Thyroid gland (tissue), 4 donors: ENCODE data around the gene PGM3. TPM values are rescaled to one million over a fixed set of nuclear protein-coding genes. Genes with fewer than 3 reads are reported as not detected.
"Not testable (repeated sequence)": the region's sequence is repeated elsewhere in the genome, so short reads cannot be mapped to it uniquely, and the experiment has no call there.

Experiments
- DNase-seq, 2 donors: peaks; one replicate each; pipeline ENCODE4 v3.0.0-alpha.2; 2019
- H3K27ac ChIP-seq, 3 donors: fragments of 200-600 bp; sonication (generic); 1 replicate in 2 of 3; 2 replicates in 1 of 3; pipeline ENCODE4 v1.5.1; 2016 to 2019; ENCODE audit warnings: mild to moderate bottlenecking in 1 of 3, moderate library complexity in 1 of 3
- H3K27me3 ChIP-seq: fragments of 200-600 bp; sonication (generic); one replicate; pipeline ENCODE4 v1.5.1; 2019
- H3K36me3 ChIP-seq, 2 donors: fragments of 200-600 bp; sonication (generic); one replicate each; pipeline ENCODE4 v1.5.1; 2016 to 2019
- H3K4me1 ChIP-seq, 2 donors: fragments of 200-600 bp; sonication (generic); one replicate each; pipeline ENCODE4 v1.5.1; 2017 to 2019
- H3K4me3 ChIP-seq, 3 donors: fragments of 200-600 bp; sonication (generic); replicated peaks in 1 of 3; 1 replicate in 2 of 3; 2 replicates in 1 of 3; pipeline ENCODE4 v1.5.1; 2016; ENCODE audit warnings: mild to moderate bottlenecking in 1 of 3
- H3K9me3 ChIP-seq: fragments of 200-600 bp; sonication (generic); one replicate; pipeline ENCODE4 v1.5.1; 2017
- POLR2A ChIP-seq, 2 donors: fragments of 450-650 bp; IDR thresholded peaks; one replicate each; pipeline ENCODE4 v1.6.1; 2017; ENCODE audit warnings: antibody characterized with exemption in 2 of 2, mild to moderate bottlenecking in 2 of 2, moderate library complexity in 1 of 2
- WGBS, 2 donors: methylation state at CpG; one replicate each; pipeline ENCODE4 v1.1.5; 2017; 5-methylcytosine and 5-hydroxymethylcytosine counted together
- intact Hi-C: fragments of 100-400 bp; cut with DNase I; formaldehyde crosslinking; loops from one replicate; pipeline ENCODE4 v1.15.1; 2023
- total RNA-seq, 4 donors: library from RNA; depleted of rRNA; stranded (reverse); fragments of >200 nt; gene quantifications; one replicate each; pipeline ENCODE4 v1.2.3, GENCODE V29; 2016
- TF ChIP-seq, protein P1 (sequence below), 6 experiments: fragments of 200-600 bp in 3 of 6; fragments of 450-650 bp in 3 of 6; sonication (generic) in 3 of 6; IDR thresholded peaks; one replicate each; pipeline ENCODE4 v1.5.1; 2016 to 2019; ENCODE audit warnings: antibody characterized with exemption in 6 of 6, mild to moderate bottlenecking in 2 of 6, inconsistent platforms in 1 of 6, moderate library complexity in 1 of 6

PGM3 gene
- total RNA-seq, 4 donors from 2014 or later, result 25.8 to 61.1 (median 32.1) TPM

DNA sequence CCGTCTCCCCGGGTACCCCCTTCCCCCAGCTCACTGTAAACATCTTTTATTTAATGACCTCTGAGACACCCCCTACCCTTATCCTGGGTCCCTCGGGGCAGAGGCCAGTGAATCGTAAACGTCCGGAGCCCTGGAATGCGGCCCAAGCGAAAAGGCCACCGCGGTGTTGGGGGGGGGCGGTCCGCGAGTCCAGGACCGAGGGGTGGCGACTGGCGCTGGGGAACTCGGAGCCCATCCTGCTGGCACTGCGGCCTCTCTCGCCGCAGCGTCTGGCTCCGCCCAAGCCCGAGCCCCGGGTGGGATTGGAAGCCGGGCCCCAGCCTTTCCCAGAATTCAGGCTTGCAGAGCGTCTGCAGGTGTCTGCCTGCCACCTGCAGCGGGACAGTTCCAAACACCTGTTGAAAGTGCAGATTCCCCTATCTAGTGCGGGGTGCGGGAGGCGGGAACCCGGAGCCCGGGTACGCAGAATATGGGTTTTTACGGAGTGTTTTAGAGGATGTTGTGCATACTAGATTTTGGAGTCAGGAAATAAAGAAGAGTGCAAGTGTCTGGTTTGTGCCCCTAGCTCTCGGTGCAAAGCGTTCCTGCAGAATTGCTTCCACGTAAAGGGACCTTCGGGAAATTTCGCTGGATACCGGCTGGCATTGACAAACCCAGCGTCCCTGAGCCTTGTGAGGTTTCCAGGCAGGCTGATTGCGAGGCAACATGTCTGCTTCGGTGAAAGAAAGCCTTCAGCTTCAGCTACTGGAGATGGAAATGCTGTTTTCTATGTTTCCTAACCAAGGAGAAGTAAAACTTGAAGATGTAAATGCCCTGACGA is 892 bp upstream of the PGM3 start:
- Histone ChIP-seq H3K27ac (peak overlapping the region; percentile 46 to 83 (median 79)), H3K27me3 (no peaks in the 10 kb centered on the region), H3K4me1 (peaks cover 8 to 11% of the 10 kb centered on the region in 2 donors), H3K36me3 (no peaks in the 10 kb centered on the region), H3K4me3 (peak overlapping the region; percentile 86 to 95 (median 93)), H3K9me3 (no peaks in the 10 kb centered on the region)
- intact Hi-C loops, result loop anchor here (10.0 kb wide), 1 partner anchor 129 kb away; the partner anchor contains the start of genes DOP1A and UBE3D
- 5 to 10% methylated on average over 14 to 36 of the region's 44 CpGs for WGBS, 2 donors
- TF ChIP-seq POLR2A (IDR thresholded peaks at IDR 0.05), result peak in 1 of 2 donors; percentile 15
- TF ChIP-seq, protein P1, sequence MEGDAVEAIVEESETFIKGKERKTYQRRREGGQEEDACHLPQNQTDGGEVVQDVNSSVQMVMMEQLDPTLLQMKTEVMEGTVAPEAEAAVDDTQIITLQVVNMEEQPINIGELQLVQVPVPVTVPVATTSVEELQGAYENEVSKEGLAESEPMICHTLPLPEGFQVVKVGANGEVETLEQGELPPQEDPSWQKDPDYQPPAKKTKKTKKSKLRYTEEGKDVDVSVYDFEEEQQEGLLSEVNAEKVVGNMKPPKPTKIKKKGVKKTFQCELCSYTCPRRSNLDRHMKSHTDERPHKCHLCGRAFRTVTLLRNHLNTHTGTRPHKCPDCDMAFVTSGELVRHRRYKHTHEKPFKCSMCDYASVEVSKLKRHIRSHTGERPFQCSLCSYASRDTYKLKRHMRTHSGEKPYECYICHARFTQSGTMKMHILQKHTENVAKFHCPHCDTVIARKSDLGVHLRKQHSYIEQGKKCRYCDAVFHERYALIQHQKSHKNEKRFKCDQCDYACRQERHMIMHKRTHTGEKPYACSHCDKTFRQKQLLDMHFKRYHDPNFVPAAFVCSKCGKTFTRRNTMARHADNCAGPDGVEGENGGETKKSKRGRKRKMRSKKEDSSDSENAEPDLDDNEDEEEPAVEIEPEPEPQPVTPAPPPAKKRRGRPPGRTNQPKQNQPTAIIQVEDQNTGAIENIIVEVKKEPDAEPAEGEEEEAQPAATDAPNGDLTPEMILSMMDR (IDR thresholded peaks at IDR 0.05), result no peak
- peak; percentile 57 to 62 for DNase-seq

DNA sequence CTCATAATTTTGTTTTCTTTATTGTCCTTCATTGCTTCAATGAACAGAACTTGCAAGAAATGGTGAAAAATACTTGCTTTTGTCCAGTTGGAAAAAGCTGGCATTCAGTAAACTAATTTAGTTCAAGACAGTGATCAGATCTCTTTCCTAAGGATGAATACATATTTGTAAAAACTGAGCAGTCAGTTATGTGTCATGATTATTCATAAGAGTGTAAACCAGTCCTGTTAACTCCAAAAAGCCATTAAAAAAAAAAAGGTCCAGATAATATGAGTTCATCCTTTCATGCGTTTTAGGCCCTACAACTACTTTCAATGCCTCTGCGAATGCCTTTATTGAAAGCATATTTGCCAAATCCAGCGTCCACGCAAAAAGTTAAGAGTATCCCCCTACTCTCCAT is 609 bp downstream of the PGM3 start:
- no peak for DNase-seq
- Histone ChIP-seq H3K9me3 (no peaks in the 10 kb centered on the region), H3K27ac (peak overlapping the region in 2 of 3 donors; percentile 79 to 83), H3K36me3 (no peaks in the 10 kb centered on the region), H3K27me3 (no peaks in the 10 kb centered on the region), H3K4me3 (peak overlapping the region; percentile 86 to 95 (median 93)), H3K4me1 (peaks cover 8 to 11% of the 10 kb centered on the region in 2 donors)
- TF ChIP-seq, protein P1 (IDR thresholded peaks at IDR 0.05), result no peak
- TF ChIP-seq POLR2A (IDR thresholded peaks at IDR 0.05), result no peak
- intact Hi-C loops, result loop anchor here (10.0 kb wide), 1 partner anchor 128 kb away; the partner anchor contains the start of genes DOP1A and UBE3D
- 0 to 2% methylated on average over 4 of the region's 4 CpGs for WGBS, 2 donors

DNA sequence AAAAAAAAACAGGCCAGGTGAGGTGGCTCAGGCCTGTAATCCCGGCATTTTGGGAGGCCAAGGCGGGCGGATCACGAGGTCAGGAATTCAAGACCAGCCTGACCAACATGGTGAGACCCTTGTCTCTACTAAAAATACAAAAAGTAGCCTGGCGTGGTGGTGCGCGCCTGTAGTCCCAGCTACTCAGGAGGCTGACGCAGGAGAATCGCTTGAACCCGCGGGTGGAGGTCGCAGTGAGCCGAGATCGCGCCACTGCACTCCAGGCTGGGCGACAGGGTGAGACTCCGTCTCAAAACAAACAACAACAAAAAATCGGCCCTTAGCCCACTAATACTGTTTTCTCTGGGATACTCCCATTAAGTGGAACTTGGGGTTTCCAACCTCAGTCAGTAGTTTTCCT is 1.1 kb downstream of the PGM3 start:
- 88 to 92% methylated on average over 17 to 18 of the region's 18 CpGs for WGBS, 2 donors
- DNase-seq, H3K27ac ChIP-seq, H3K36me3 ChIP-seq, H3K27me3 ChIP-seq, H3K9me3 ChIP-seq: not testable (repeated sequence)
- peak overlapping the region in 1 of 3 donors; percentile 95 for H3K4me3 ChIP-seq
- H3K4me1 ChIP-seq, result peaks cover 8 to 11% of the 10 kb centered on the region in 2 donors
- intact Hi-C loops, result loop anchor here (10.0 kb wide), 1 partner anchor 127 kb away; the partner anchor contains the start of genes DOP1A and UBE3D

DNA sequence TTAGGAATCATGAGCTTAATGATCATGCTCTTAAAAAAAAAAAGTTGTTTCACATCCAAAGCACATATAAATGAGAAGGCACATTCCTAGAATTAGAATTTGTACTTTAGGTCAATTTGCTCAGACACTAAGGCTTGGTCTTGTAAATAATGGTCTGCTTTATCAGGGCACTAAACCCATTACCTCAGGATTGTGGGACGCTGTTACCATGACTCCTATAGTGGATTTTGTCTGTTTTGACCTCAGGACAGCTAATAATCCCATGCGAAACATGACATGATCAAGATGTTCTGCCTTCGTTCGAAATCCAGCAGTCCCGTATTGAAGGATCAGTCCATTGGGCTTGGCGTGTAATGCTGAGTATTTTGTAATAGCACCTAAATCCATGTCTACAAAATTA is 2.4 kb downstream of the PGM3 start:
- no peak for DNase-seq
- peaks cover 0 to 3% of the 10 kb centered on the region in 2 donors for H3K36me3 ChIP-seq
- no peak for TF ChIP-seq POLR2A (IDR thresholded peaks at IDR 0.05)
- TF ChIP-seq, protein P1 (IDR thresholded peaks at IDR 0.05), result no peak
- 92 to 98% methylated on average over 6 of the region's 6 CpGs for WGBS, 2 donors
- peaks cover 8 to 11% of the 10 kb centered on the region in 2 donors for H3K4me1 ChIP-seq
- no peaks in the 10 kb centered on the region for H3K9me3 ChIP-seq
- H3K27me3 ChIP-seq, result no peaks in the 10 kb centered on the region
- H3K4me3 ChIP-seq, result no peak overlapping the region
- no peak overlapping the region for H3K27ac ChIP-seq
- intact Hi-C loops, result loop anchor here (10.0 kb wide), 1 partner anchor 126 kb away; the partner anchor contains the start of genes DOP1A and UBE3D

DNA sequence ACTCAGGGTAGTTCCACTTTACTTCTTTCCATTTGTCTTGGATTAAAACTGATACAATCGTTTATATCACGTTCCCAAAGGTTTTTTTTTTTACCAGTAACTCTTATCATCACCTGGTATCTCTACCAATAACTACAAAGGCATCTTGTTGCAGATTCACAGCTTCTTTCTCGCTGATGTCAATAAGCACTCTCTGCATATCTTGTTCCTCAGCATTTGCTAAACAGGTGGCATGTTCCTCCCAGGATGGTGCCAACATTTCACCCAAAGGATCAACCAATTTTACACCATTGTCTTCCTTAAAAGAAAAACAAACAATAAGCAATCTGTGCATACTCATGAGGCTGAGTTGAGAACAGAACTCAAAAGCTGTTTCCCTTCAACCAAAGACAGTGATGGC is 4.6 kb downstream of the PGM3 start:
- Histone ChIP-seq H3K4me3 (no peak overlapping the region), H3K9me3 (no peaks in the 10 kb centered on the region), H3K4me1 (peaks cover 0 to 5% of the 10 kb centered on the region in 2 donors), H3K27me3 (no peaks in the 10 kb centered on the region), H3K36me3 (peaks cover 3 to 4% of the 10 kb centered on the region in 2 donors), H3K27ac (no peak overlapping the region)
- no peak for DNase-seq
- 76 to 79% methylated on average over 3 of the region's 3 CpGs for WGBS, 2 donors
- no peak for TF ChIP-seq POLR2A (IDR thresholded peaks at IDR 0.05)
- TF ChIP-seq, protein P1 (IDR thresholded peaks at IDR 0.05), result no peak
- intact Hi-C loops, result no loop called here
